ENCODE measurements around the gene FREM2. TPM values are rescaled to one million over a fixed set of nuclear protein-coding genes. Genes with fewer than 3 reads are reported as not detected.

The FREM2 gene
- total RNA-seq, 3 donors from 2014 or later = 0.82 to 3.3 (median 1.3) TPM

DNA sequence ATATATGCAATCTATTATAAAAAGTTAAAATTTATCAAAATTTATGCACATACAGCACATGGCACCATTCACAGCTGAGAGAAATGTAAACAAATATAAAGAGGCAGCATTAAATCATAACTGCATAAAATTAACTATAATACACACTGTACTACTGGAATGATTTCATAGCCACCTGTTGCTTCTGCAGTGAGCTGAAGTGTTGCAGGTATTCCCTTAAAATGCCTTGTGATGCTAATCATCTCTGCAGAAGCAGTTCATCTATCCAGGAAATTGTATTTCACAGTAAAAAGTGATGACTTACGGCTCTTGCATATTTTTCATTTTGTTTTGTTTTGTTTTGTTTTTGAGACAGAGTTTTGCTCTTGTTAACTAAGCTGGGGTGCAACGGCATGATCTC lies 221.7 kb downstream of the FREM2 start:
- Histone ChIP-seq H3K4me3 (no peak overlapping the region), H3K4me1 (ENCODE audit: low read depth) (no peaks in the 10 kb centered on the region), H3K9me3 (no peaks in the 10 kb centered on the region), H3K36me3 (ENCODE audit: low read depth) (no peaks in the 10 kb centered on the region)
- ATAC-seq (no peak), DNase-seq (no peak)
- intact Hi-C loops (cut with DNase I, micrococcal nuclease) = no loop called here
- TF ChIP-seq, protein P1, sequence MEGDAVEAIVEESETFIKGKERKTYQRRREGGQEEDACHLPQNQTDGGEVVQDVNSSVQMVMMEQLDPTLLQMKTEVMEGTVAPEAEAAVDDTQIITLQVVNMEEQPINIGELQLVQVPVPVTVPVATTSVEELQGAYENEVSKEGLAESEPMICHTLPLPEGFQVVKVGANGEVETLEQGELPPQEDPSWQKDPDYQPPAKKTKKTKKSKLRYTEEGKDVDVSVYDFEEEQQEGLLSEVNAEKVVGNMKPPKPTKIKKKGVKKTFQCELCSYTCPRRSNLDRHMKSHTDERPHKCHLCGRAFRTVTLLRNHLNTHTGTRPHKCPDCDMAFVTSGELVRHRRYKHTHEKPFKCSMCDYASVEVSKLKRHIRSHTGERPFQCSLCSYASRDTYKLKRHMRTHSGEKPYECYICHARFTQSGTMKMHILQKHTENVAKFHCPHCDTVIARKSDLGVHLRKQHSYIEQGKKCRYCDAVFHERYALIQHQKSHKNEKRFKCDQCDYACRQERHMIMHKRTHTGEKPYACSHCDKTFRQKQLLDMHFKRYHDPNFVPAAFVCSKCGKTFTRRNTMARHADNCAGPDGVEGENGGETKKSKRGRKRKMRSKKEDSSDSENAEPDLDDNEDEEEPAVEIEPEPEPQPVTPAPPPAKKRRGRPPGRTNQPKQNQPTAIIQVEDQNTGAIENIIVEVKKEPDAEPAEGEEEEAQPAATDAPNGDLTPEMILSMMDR (IDR thresholded peaks at IDR 0.05) = no peak

DNA sequence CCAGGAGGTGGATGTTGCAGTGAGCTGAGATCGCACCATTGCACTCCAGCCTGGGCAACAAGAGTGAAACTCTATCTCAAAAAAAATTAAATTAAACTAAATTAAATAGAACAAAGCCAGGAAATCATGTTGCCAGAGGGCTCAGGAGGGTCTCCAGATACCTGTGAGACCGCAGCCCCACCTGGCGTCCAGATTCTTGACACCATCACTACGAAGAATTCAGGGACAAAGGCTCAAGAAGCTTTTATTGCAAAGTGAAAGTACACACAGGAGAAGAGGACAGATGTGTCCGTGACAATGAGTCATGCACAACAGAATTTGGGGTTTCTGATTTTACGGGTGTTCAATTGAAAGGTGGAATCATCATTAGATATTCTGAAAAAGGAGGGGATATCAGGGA lies 227.2 kb downstream of the FREM2 start:
- no peaks in the 10 kb centered on the region for H3K9me3 ChIP-seq
- intact Hi-C loops (cut with DNase I, micrococcal nuclease) = no loop called here
- DNase-seq (no peak), ATAC-seq (no peak)
- H3K4me1 ChIP-seq (ENCODE audit: low read depth) = no peaks in the 10 kb centered on the region
- TF ChIP-seq, protein P1 (IDR thresholded peaks at IDR 0.05) = no peak
- H3K4me3 ChIP-seq = no peak overlapping the region
- H3K36me3 ChIP-seq (ENCODE audit: low read depth) = no peaks in the 10 kb centered on the region

DNA sequence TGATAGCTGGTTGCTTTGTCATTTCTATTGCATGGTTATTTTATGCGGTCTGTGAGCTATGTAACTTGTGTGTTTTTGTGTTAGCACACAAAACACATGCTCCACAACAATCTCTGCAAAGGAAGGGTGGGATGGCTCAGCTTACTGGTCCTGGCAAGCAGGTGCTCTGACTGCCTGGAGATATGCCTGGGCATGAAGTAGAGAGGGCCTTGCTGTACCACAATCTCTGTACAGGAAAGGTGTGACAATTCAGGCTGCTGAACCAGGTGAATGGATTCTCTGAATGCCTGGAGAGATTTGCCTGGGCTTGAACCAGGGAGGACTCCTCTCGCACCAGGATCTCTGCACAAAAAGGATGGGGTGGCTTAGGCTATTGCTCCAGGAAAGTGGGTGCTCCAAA lies 234.2 kb downstream of the FREM2 start:
- H3K36me3 ChIP-seq (ENCODE audit: low read depth) = no peaks in the 10 kb centered on the region
- no peaks in the 10 kb centered on the region for H3K9me3 ChIP-seq
- no peak overlapping the region for H3K4me3 ChIP-seq
- intact Hi-C loops (cut with DNase I, micrococcal nuclease) = no loop called here
- no peak for ATAC-seq
- TF ChIP-seq, protein P1 (IDR thresholded peaks at IDR 0.05) = no peak
- H3K4me1 ChIP-seq (ENCODE audit: low read depth) = no peaks in the 10 kb centered on the region
- DNase-seq = no peak

DNA sequence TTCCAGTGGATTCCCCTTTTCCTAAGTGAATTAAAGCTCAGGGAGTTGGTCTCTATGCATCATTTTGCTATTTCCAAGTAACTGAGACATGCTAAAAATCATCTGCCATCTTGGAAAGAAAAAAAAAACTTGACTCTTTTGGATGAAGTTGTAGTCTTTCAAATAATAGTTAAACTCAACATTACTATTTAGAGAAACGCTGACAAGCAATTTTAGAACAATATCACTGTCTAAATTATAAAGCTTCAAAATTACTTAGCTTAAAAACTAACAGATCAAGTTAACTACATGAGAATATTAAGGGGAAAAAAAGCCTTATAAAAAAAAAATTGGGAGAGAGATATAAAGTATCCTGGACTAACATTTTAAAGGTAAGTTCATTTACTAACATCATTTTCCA lies 235.3 kb downstream of the FREM2 start:
- no peak for ATAC-seq
- no peaks in the 10 kb centered on the region for H3K36me3 ChIP-seq (ENCODE audit: low read depth)

DNA sequence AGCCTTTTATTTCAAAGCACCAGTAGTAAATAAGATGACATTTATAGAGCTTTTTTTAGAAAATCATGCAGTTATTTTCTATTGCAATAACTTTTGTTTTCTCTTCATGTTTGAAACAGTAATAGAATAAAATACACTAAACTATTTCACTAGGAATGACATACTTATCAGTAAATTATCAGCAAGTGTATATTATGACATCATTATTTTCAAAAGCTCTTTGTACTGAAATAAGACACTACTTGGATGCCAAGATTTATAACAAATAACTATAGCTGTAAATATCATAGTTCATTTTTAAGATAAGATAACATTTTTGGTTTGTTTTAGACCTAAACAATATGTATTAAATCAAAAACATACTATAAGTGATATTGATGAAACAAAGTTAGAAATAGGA lies 246.9 kb downstream of the FREM2 start:
- intact Hi-C loops (cut with DNase I, micrococcal nuclease) = no loop called here
- H3K4me1 ChIP-seq (ENCODE audit: low read depth) = no peaks in the 10 kb centered on the region
- H3K4me3 ChIP-seq = no peak overlapping the region
- TF ChIP-seq, protein P1 (IDR thresholded peaks at IDR 0.05) = no peak
- no peaks in the 10 kb centered on the region for H3K9me3 ChIP-seq
- ATAC-seq = no peak
- H3K36me3 ChIP-seq (ENCODE audit: low read depth) = no peaks in the 10 kb centered on the region
- no peak for DNase-seq

More for the DNA sequence above, 235.3 kb downstream of the FREM2 start:
- no peak overlapping the region for H3K4me3 ChIP-seq
- intact Hi-C loops (cut with DNase I, micrococcal nuclease) = no loop called here
- H3K9me3 ChIP-seq = no peaks in the 10 kb centered on the region
- no peak for DNase-seq
- H3K4me1 ChIP-seq (ENCODE audit: low read depth) = no peaks in the 10 kb centered on the region
- TF ChIP-seq, protein P1 (IDR thresholded peaks at IDR 0.05) = no peak
